HG02623 (cell line): ENCODE measurements around the gene NR1D1.

Source experiments
- ATAC-seq: cut with Tn5 transposase; IDR thresholded peaks from one replicate; pipeline ENCODE4 v1.9.1; 2021; ENCODE audit warnings: moderate library complexity; ENCODE audit not compliant: unreplicated experiment

NR1D1 gene

GRCh38 chr17:40111221-40112128 is 11.1 kb upstream of the NR1D1 start:
- no peak for ATAC-seq

- ATAC-seq, result no peak
Measured at GRCh38 chr17:40110026-40110845, 9.8 kb upstream of the NR1D1 start.

- no peak for ATAC-seq
Measured at GRCh38 chr17:40108970-40109824, 8.8 kb upstream of the NR1D1 start.

GRCh38 chr17:40107522-40108174 is 7.3 kb upstream of the NR1D1 start:
- ATAC-seq, result no peak

- ATAC-seq, result no peak
Measured at GRCh38 chr17:40106760-40107521, 6.6 kb upstream of the NR1D1 start.

GRCh38 chr17:40105861-40106759 is 5.7 kb upstream of the NR1D1 start:
- no peak for ATAC-seq

GRCh38 chr17:40104594-40105486 is 4.5 kb upstream of the NR1D1 start:
- ATAC-seq, result no peak

- no peak for ATAC-seq
Measured at GRCh38 chr17:40103688-40104087, 3.3 kb upstream of the NR1D1 start.

GRCh38 chr17:40103071-40103661 is 2.8 kb upstream of the NR1D1 start:
- ATAC-seq, result no peak

- no peak for ATAC-seq
Measured at GRCh38 chr17:40101367-40102210, 1.2 kb upstream of the NR1D1 start.

GRCh38 chr17:40100669-40101366 is 429 bp upstream of the NR1D1 start:
- ATAC-seq, result no peak

GRCh38 chr17:40099619-40100418 is 570 bp downstream of the NR1D1 start:
- no peak for ATAC-seq

GRCh38 chr17:40098846-40099618 is 1.4 kb downstream of the NR1D1 start:
- ATAC-seq, result peak; percentile 56
